HepG2 (cell line): ENCODE results near the gene COL9A2. TPM values are rescaled to one million over a fixed set of nuclear protein-coding genes. Genes with fewer than 3 reads are reported as not detected.

Experiments used
- ATAC-seq: fragments of 200-7000 bp; cut with Tn5 transposase; 3 replicates; pipeline ENCODE4 v1.9.1; 2020; ENCODE audit warnings: mild to moderate bottlenecking, moderate library complexity
- BruUV-seq: library from RNA; stranded (reverse); fragments of 400-500 nt; replicated peaks from 2 replicates; lab custom pipeline; 2021; lab: Mats Ljungman, UMichigan
- CTCF ChIA-PET: fragments of 300-600 bp; formaldehyde crosslinking; extraction: SDS; loops from one replicate; lab custom pipeline; 2021; ENCODE audit warnings: low total read pairs, inconsistent platforms, low intra/inter-chr PET ratio; lab: Yijun Ruan, JAX
- POLR2A ChIA-PET: fragments of 350-600 bp; sonication (Branson Sonifier 250); formaldehyde crosslinking; loops from one replicate; lab custom pipeline; 2020; ENCODE audit warnings: antibody characterized with exemption, inconsistent platforms; lab: Yijun Ruan, JAX
- DNase-seq: peaks from one replicate; pipeline ENCODE4 v3.0.0-alpha.2; 2015; ENCODE audit warnings: low spot score
- FAIRE-seq: peaks from 3 replicates; lab custom pipeline; 2011; peaks lifted over from hg19 to GRCh38; lab: Jason Lieb, UNC
- H2AFZ ChIP-seq: one replicate; pipeline ENCODE4 v1.6.1; 2011; ENCODE audit warnings: low read length, inconsistent platforms
- H3K27ac ChIP-seq: fragments of 300-600 bp; 3 replicates; pipeline ENCODE4 v1.8.0; 2011; ENCODE audit warnings: mixed run types, mild to moderate bottlenecking, mixed read lengths, low read length, inconsistent platforms; ENCODE audit not compliant: insufficient read depth; ENCODE audit errors: extremely low read length
- H3K27me3 ChIP-seq, 2 experiments: fragments of 200-600 bp in 1 of 2; 2 replicates in 1 of 2; 3 replicates in 1 of 2; pipeline versions ENCODE4 v1.6.0 to v1.8.0; 2011; ENCODE audit warnings: low read length in 2 of 2, mild to moderate bottlenecking in 2 of 2, moderate library complexity in 2 of 2, inconsistent platforms in 1 of 2; ENCODE audit not compliant: insufficient read depth in 2 of 2, control insufficient read depth in 1 of 2
- H3K36me3 ChIP-seq, 2 experiments: fragments of 200-600 bp in 1 of 2; replicated peaks in 1 of 2; 2 replicates in 1 of 2; 3 replicates in 1 of 2; pipeline versions ENCODE4 v1.5.1 to v1.8.0; 2011; ENCODE audit warnings: low read length in 2 of 2, inconsistent platforms in 1 of 2; ENCODE audit not compliant: insufficient read depth in 2 of 2, control insufficient read depth in 1 of 2
- H3K4me1 ChIP-seq: 2 replicates; pipeline ENCODE4 v1.5.1; 2012; ENCODE audit warnings: low read length, inconsistent platforms; ENCODE audit not compliant: insufficient read depth
- H3K4me2 ChIP-seq: 2 replicates; pipeline ENCODE4 v1.6.0; 2011; ENCODE audit warnings: low read depth, low read length, inconsistent platforms
- H3K4me3 ChIP-seq, 3 experiments: fragments of 200-600 bp in 1 of 3; sonication (generic), shearing (Covaris generic) in 1 of 3; replicated peaks in 1 of 3; 2 replicates each; pipeline ENCODE4 v1.5.1; 2011 to 2016; ENCODE audit warnings: low read length in 3 of 3, inconsistent platforms in 2 of 3, low read depth in 2 of 3, mild to moderate bottlenecking in 2 of 3, control low read depth in 1 of 3, mixed read lengths in 1 of 3; ENCODE audit not compliant: insufficient read depth in 1 of 3
- H3K79me2 ChIP-seq: one replicate; pipeline ENCODE4 v1.6.1; 2011; ENCODE audit warnings: low read length, inconsistent platforms; ENCODE audit not compliant: insufficient read depth
- H3K9ac ChIP-seq: 2 replicates; pipeline ENCODE4 v1.6.0; 2011; ENCODE audit warnings: mild to moderate bottlenecking, low read depth, low read length, inconsistent platforms; ENCODE audit not compliant: insufficient read depth
- H3K9me3 ChIP-seq: 2 replicates; pipeline ENCODE4 v1.5.1; 2012; ENCODE audit warnings: mild to moderate bottlenecking, low read length
- H4K20me1 ChIP-seq: 2 replicates; pipeline ENCODE4 v1.6.0; 2011; ENCODE audit warnings: inconsistent platforms, mild to moderate bottlenecking, low read length, moderate library complexity; ENCODE audit not compliant: insufficient read depth
- DNMT3B ChIP-seq: conservative IDR thresholded peaks from 2 replicates; pipeline ENCODE4 v1.6.1; 2016; ENCODE audit warnings: missing biosample characterization, control low read depth
- EZH2 ChIP-seq: conservative IDR thresholded peaks from 2 replicates; pipeline ENCODE4 v1.6.1; 2012; ENCODE audit warnings: mild to moderate bottlenecking, low read depth, low read length, moderate library complexity
- JUNB ChIP-seq: sonication (generic); formaldehyde crosslinking; IDR thresholded peaks from 2 replicates; pipeline ENCODE4 v1.8.0; 2022; ENCODE audit warnings: missing genetic modification reagents, mild to moderate bottlenecking, borderline replicate concordance
- JUND ChIP-seq: sonication (generic); formaldehyde crosslinking; IDR thresholded peaks from 2 replicates; pipeline ENCODE4 v1.8.0; 2022; ENCODE audit warnings: mild to moderate bottlenecking, missing genetic modification reagents
- NR2F1 ChIP-seq, 2 experiments: fragments of 450-650 bp in 1 of 2; formaldehyde crosslinking in 1 of 2; IDR thresholded peaks; 2 replicates each; pipeline versions ENCODE4 v1.5.0 to v1.6.1; 2016 to 2020; ENCODE audit warnings: mild to moderate bottlenecking in 1 of 2, missing compliant biosample characterization in 1 of 2, missing genetic modification reagents in 1 of 2, moderate library complexity in 1 of 2
- SMYD3 ChIP-seq: sonication (generic); formaldehyde crosslinking; IDR thresholded peaks from 2 replicates; pipeline ENCODE4 v1.8.1; 2023; ENCODE audit warnings: mild to moderate bottlenecking, missing genetic modification reagents
- ZNF225 ChIP-seq: sonication (generic); formaldehyde crosslinking; IDR thresholded peaks from 2 replicates; pipeline ENCODE4 v1.4.0; 2020; ENCODE audit warnings: mild to moderate bottlenecking, missing genetic modification reagents
- ZNF234 ChIP-seq: sonication (generic); formaldehyde crosslinking; conservative IDR thresholded peaks from 2 replicates; pipeline ENCODE4 v1.5.1; 2020; ENCODE audit warnings: mild to moderate bottlenecking, missing genetic modification reagents
- ZNF713 ChIP-seq: sonication (generic); formaldehyde crosslinking; IDR thresholded peaks from 2 replicates; pipeline ENCODE4 v1.4.0; 2020; ENCODE audit warnings: mild to moderate bottlenecking, missing genetic modification reagents
- ZNF883 ChIP-seq: sonication (generic); formaldehyde crosslinking; IDR thresholded peaks from 2 replicates; pipeline ENCODE4 v1.5.1; 2020; ENCODE audit warnings: mild to moderate bottlenecking, missing genetic modification reagents; ENCODE audit errors: not compliant biosample characterization
- whole genome bisulfite sequencing: methylation state at CpG from one replicate; pipeline ENCODE4 v1.1.6; 2017; ENCODE audit warnings: low lambda C conversion rate; 5-methylcytosine and 5-hydroxymethylcytosine counted together
- in situ Hi-C: cut with HindIII; loops from 2 replicates; pipeline ENCODE4 v1.10.0; 2017; ENCODE audit warnings: low pct_unique_long_range_greater_than_20kb; ENCODE audit not compliant: extremely low pct_ligation_motif_present
- intact Hi-C: fragments of 100-400 bp; cut with micrococcal nuclease; formaldehyde crosslinking; loops from one replicate; pipeline ENCODE4 v1.10.0; 2022; ENCODE audit not compliant: unreplicated experiment
- polyA plus RNA-seq, 8 experiments: library from polyadenylated mRNA; depleted of rRNA in 3 of 8; stranded (reverse) in 7 of 8; unstranded in 1 of 8; fragments of >200 nt; fragmentation: Illumina TruSeq in 4 of 8; extraction: Trizol in 4 of 8; gene quantifications; 2 replicates each; pipeline versions ENCODE4 v1.2.1 to v1.2.3, GENCODE V29; 2011 to 2016; ENCODE audit warnings: low read depth in 4 of 8, missing spikeins in 1 of 8, mixed read lengths in 1 of 8; ENCODE audit not compliant: insufficient read depth in 1 of 8
- total RNA-seq, 5 experiments: library from RNA; depleted of rRNA; stranded (reverse); fragments of >200 nt; fragmentation: Illumina TruSeq; extraction: Trizol; gene quantifications; 2 replicates each; pipeline ENCODE4 v1.2.3, GENCODE V29; 2016; ENCODE audit warnings: low read depth in 1 of 5
- TF ChIP-seq, protein P1 (sequence below): sonication (generic); formaldehyde crosslinking; IDR thresholded peaks from 2 replicates; pipeline ENCODE4 v1.5.1; 2020; ENCODE audit warnings: mild to moderate bottlenecking, missing genetic modification reagents, borderline replicate concordance
- TF ChIP-seq, protein P2 (sequence below): sonication (generic); formaldehyde crosslinking; IDR thresholded peaks from 2 replicates; pipeline ENCODE4 v1.4.0; 2020; ENCODE audit warnings: missing genetic modification reagents, borderline replicate concordance
- TF ChIP-seq, protein P3 (sequence below), 2 experiments: fragments of 450-650 bp in 1 of 2; sonication (generic) in 1 of 2; formaldehyde crosslinking; IDR thresholded peaks; 2 replicates each; pipeline versions ENCODE4 v1.5.0 to v1.8.0; 2020 to 2022; ENCODE audit warnings: mild to moderate bottlenecking in 1 of 2, missing genetic modification reagents in 1 of 2

Gene COL9A2
- total and polyA plus RNA-seq, 2 of the 13 experiments (the other 11 are each of a cell fraction or from before 2014, with no cell fraction given): 20.2 to 26.9 TPM

DNA sequence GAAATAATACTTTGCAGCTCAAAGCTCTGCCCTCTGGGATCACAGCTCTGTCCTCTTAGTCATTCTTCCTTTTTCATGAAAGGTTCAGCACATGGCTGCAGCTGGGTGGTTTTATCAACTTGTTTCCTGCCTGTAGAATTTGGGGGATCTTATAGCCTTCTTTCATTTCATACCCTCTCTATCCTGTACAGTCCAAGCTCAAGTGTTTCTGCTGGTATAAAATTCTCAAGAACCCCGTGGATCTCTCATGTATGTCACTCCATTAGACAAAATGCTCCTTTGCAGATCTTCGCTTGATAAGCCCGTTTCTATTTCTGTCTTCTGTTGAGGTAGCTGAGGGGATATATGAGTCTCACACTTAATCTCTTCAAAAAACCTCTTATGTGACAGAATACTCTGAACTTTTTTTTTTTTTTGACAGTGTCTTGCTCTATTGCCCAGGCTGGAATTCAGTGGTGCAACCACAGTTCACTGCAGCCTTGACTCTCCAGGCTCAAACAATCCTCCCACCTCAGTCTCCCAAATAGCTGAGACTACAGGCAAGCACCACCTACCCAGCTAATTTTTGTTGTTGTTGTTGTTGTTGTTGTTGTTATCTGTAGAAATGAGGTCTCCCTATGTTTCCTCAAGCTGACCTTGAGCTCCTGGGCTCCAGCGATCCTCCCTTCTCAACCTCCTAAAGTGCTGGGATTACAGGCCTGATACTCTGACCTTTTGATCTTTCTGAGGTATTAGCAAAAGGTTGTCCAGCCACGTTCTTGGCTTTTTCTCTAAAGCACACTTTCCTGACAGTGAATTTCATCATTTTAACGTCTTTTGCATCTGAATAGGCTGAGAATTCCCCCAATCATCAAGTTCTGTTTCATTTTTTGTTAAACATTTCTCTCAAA, 24.6 kb upstream of the COL9A2 start:
- intact Hi-C loops (no loop called here), in situ Hi-C loops (no loop called here)
- Histone ChIP-seq H3K4me2 (peak overlapping the region; percentile 58), H3K4me1 (peaks cover 60% of the 10 kb centered on the region), H3K9me3 (0 out of 2 replicates have a peak, but pooled peaks cover 6% of the 10 kb centered on the region), H2AFZ (peak overlapping the region; percentile 48), H4K20me1 (no peaks in the 10 kb centered on the region), H3K79me2 (no peaks in the 10 kb centered on the region), H3K4me3 (peak overlapping the region in 1 of 3 experiments; percentile 13; a peak in 1 of 6 replicates), H3K27ac (no peak overlapping the region), H3K9ac (no peak overlapping the region), H3K27me3 (no peaks in the 10 kb centered on the region; a peak in 1 of 5 replicates), H3K36me3 (no peaks in the 10 kb centered on the region)
- no peak for ATAC-seq
- no TSS peak for BruUV-seq
- DNase-seq: no peak
- 41% methylated on average over 6 of the region's 6 CpGs for WGBS
- FAIRE-seq: no peak
- POLR2A ChIA-PET: interaction anchor here (0.6 to 1.8 kb wide), 3 partner anchors 32 to 108 kb away, joined by 3 to 7 read pairs (median 5); partner anchors contain the start of genes SMAP2 and ZFP69B
- CTCF ChIA-PET: no interaction called here
- TF ChIP-seq, protein P1, sequence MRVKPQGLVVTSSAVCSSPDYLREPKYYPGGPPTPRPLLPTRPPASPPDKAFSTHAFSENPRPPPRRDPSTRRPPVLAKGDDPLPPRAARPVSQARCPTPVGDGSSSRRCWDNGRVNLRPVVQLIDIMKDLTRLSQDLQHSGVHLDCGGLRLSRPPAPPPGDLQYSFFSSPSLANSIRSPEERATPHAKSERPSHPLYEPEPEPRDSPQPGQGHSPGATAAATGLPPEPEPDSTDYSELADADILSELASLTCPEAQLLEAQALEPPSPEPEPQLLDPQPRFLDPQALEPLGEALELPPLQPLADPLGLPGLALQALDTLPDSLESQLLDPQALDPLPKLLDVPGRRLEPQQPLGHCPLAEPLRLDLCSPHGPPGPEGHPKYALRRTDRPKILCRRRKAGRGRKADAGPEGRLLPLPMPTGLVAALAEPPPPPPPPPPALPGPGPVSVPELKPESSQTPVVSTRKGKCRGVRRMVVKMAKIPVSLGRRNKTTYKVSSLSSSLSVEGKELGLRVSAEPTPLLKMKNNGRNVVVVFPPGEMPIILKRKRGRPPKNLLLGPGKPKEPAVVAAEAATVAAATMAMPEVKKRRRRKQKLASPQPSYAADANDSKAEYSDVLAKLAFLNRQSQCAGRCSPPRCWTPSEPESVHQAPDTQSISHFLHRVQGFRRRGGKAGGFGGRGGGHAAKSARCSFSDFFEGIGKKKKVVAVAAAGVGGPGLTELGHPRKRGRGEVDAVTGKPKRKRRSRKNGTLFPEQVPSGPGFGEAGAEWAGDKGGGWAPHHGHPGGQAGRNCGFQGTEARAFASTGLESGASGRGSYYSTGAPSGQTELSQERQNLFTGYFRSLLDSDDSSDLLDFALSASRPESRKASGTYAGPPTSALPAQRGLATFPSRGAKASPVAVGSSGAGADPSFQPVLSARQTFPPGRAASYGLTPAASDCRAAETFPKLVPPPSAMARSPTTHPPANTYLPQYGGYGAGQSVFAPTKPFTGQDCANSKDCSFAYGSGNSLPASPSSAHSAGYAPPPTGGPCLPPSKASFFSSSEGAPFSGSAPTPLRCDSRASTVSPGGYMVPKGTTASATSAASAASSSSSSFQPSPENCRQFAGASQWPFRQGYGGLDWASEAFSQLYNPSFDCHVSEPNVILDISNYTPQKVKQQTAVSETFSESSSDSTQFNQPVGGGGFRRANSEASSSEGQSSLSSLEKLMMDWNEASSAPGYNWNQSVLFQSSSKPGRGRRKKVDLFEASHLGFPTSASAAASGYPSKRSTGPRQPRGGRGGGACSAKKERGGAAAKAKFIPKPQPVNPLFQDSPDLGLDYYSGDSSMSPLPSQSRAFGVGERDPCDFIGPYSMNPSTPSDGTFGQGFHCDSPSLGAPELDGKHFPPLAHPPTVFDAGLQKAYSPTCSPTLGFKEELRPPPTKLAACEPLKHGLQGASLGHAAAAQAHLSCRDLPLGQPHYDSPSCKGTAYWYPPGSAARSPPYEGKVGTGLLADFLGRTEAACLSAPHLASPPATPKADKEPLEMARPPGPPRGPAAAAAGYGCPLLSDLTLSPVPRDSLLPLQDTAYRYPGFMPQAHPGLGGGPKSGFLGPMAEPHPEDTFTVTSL (CRISPR knock-in tag): no peak
- TF ChIP-seq, protein P2, sequence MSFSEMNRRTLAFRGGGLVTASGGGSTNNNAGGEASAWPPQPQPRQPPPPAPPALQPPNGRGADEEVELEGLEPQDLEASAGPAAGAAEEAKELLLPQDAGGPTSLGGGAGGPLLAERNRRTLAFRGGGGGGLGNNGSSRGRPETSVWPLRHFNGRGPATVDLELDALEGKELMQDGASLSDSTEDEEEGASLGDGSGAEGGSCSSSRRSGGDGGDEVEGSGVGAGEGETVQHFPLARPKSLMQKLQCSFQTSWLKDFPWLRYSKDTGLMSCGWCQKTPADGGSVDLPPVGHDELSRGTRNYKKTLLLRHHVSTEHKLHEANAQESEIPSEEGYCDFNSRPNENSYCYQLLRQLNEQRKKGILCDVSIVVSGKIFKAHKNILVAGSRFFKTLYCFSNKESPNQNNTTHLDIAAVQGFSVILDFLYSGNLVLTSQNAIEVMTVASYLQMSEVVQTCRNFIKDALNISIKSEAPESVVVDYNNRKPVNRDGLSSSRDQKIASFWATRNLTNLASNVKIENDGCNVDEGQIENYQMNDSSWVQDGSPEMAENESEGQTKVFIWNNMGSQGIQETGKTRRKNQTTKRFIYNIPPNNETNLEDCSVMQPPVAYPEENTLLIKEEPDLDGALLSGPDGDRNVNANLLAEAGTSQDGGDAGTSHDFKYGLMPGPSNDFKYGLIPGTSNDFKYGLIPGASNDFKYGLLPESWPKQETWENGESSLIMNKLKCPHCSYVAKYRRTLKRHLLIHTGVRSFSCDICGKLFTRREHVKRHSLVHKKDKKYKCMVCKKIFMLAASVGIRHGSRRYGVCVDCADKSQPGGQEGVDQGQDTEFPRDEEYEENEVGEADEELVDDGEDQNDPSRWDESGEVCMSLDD (CRISPR knock-in tag): no peak
- TF ChIP-seq EZH2 (no peak), ZNF883 (CRISPR knock-in tag) (no peak), ZNF225 (CRISPR knock-in tag) (no peak), ZNF234 (CRISPR knock-in tag) (peak; percentile 99), SMYD3 (CRISPR knock-in tag) (no peak), NR2F1 (CRISPR knock-in tag; IDR thresholded peaks at IDR 0.05) (peak in 1 of 2 experiments; percentile 49; a peak in 1 of 4 replicates), JUNB (CRISPR knock-in tag) (no peak), JUND (CRISPR knock-in tag) (no peak), DNMT3B (no peak), ZNF713 (CRISPR knock-in tag) (no peak)
- TF ChIP-seq, protein P3, sequence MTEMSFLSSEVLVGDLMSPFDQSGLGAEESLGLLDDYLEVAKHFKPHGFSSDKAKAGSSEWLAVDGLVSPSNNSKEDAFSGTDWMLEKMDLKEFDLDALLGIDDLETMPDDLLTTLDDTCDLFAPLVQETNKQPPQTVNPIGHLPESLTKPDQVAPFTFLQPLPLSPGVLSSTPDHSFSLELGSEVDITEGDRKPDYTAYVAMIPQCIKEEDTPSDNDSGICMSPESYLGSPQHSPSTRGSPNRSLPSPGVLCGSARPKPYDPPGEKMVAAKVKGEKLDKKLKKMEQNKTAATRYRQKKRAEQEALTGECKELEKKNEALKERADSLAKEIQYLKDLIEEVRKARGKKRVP (CRISPR knock-in tag; IDR thresholded peaks at IDR 0.05): peak in 1 of 2 experiments; percentile 40; a peak in 1 of 4 replicates
